Embryonic facial prominence (tissue), 1 donor: ENCODE measurements around the gene NATD1.
"Not testable (repeated sequence)": the region's sequence is repeated elsewhere in the genome, so short reads cannot be mapped to it uniquely, and the experiment has no call there.

Source experiments
- DNase-seq: peaks from one replicate; pipeline ENCODE4 v3.0.0-alpha.2; 2016; ENCODE audit errors: extremely low spot score

The NATD1 gene

DNA sequence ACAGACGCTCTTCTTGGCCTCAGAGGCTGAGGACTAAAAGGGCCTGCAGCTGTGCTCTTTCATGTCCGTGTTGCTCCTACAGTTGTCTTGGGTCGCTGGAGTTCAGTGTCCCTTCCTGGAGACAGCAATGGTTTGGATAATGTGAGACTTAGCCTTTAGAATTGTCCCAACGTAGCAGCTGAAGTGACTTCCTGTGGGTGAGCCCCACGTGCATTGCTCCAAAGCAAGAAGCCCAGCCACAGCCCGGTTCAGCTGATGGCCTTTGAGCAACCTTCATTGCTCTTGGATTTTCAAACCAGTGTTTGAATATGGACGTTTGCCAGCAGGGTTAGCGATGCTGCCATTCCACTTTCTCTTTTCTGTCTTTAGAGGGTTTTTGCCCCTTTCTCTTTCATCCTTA, 59.0 kb downstream of the NATD1 start:
- no peak for DNase-seq

- DNase-seq = no peak
Observed at GRCh38 chr17:21193031-21193430, 60.2 kb downstream of the NATD1 start.

GRCh38 chr17:21192414-21192813, 60.8 kb downstream of the NATD1 start:
- DNase-seq = not testable (repeated sequence)

- DNase-seq = no peak
Observed at GRCh38 chr17:21191698-21192097, 61.5 kb downstream of the NATD1 start.

DNA sequence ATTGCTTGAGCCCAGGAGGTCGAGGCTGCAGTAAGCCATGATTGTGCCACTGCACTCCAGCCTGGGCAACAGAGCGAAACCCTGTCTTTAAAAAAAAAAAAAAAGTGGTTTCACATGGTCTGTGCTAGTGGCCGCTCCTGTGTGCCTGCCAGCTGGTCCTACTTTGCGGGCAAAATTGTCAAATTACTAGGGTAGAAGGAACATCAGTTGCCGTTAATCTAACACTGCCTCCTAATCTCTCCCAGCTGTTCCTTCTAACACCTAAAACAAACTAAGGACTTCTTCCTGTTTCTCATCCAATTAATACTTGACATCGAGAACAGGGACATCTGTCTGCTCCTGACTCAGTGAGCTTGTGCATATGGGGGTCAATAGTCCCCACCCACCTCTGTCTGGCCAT, 63.1 kb downstream of the NATD1 start:
- DNase-seq = no peak

GRCh38 chr17:21189361-21189760, 63.8 kb downstream of the NATD1 start:
- DNase-seq = no peak
